ENCODE measurements around the gene IFNE.

Gene IFNE

GRCh38 chr9:21482213-21482612 is at the start of gene IFNE:
Gene IFNE (minus strand): TSS chr9:21482313. CDS start chr9:21481694, 619 bp downstream.
- no peak for DNase-seq

- DNase-seq = no peak
Observed at GRCh38 chr9:21528123-21528808, 46.2 kb upstream of the IFNE start.

- DNase-seq = no peak
Observed at GRCh38 chr9:21527579-21527978, 45.5 kb upstream of the IFNE start.

- no peak for DNase-seq
Observed at GRCh38 chr9:21525174-21525573, 43.1 kb upstream of the IFNE start.

- no peak for DNase-seq
Observed at GRCh38 chr9:21524099-21524830, 42.2 kb upstream of the IFNE start.

- no peak for DNase-seq
Observed at GRCh38 chr9:21523021-21524014, 41.2 kb upstream of the IFNE start.

- no peak for DNase-seq
Observed at GRCh38 chr9:21522348-21522747, 40.2 kb upstream of the IFNE start.

GRCh38 chr9:21521448-21521847 is 39.3 kb upstream of the IFNE start:
- DNase-seq = no peak

GRCh38 chr9:21520501-21521228 is 38.6 kb upstream of the IFNE start:
- DNase-seq = no peak

- DNase-seq = no peak
Observed at GRCh38 chr9:21519855-21520434, 37.8 kb upstream of the IFNE start.

- no peak for DNase-seq
Observed at GRCh38 chr9:21516796-21517195, 34.7 kb upstream of the IFNE start.

GRCh38 chr9:21513431-21513830 is 31.3 kb upstream of the IFNE start:
- no peak for DNase-seq

- no peak for DNase-seq
Observed at GRCh38 chr9:21510806-21511205, 28.7 kb upstream of the IFNE start.

GRCh38 chr9:21507483-21507790 is 25.3 kb upstream of the IFNE start:
- no peak for DNase-seq

GRCh38 chr9:21506626-21507482 is 24.7 kb upstream of the IFNE start:
- no peak for DNase-seq

- DNase-seq = no peak
Observed at GRCh38 chr9:21505425-21506179, 23.5 kb upstream of the IFNE start.

- DNase-seq = no peak
Observed at GRCh38 chr9:21504894-21505293, 22.8 kb upstream of the IFNE start.

GRCh38 chr9:21504113-21504512 is 22.0 kb upstream of the IFNE start:
- no peak for DNase-seq

- no peak for DNase-seq
Observed at GRCh38 chr9:21502586-21502985, 20.5 kb upstream of the IFNE start.

- DNase-seq = no peak
Observed at GRCh38 chr9:21499912-21500311, 17.8 kb upstream of the IFNE start.

- DNase-seq = no peak
Observed at GRCh38 chr9:21491756-21492155, 9.6 kb upstream of the IFNE start.
